ENCODE measurements around the gene RAB11A.

GRCh38 chr15:65910341-65910740, 41.0 kb downstream of the RAB11A start:
- TF ChIP-seq RAD21 (IDR thresholded peaks at IDR 0.05; ENCODE audit: low read depth) (no peak), REST (IDR thresholded peaks at IDR 0.05; ENCODE audit: low read depth) (no peak), CEBPB (IDR thresholded peaks at IDR 0.05) (no peak), TAF1 (IDR thresholded peaks at IDR 0.05; ENCODE audit: low read depth) (no peak), USF1 (IDR thresholded peaks at IDR 0.05) (no peak), CREB1 (IDR thresholded peaks at IDR 0.05; ENCODE audit: low read depth) (no peak), MAX (IDR thresholded peaks at IDR 0.05) (no peak)
